SW480 (cell line): ENCODE measurements around the gene SAPCD2.

Experiments
- DNase-seq: peaks from one replicate; pipeline ENCODE4 v3.0.0-alpha.2; 2016; ENCODE audit warnings: low spot score

The SAPCD2 gene

GRCh38 chr9:137080260-137081122, 10.1 kb upstream of the SAPCD2 start:
- DNase-seq: no peak

GRCh38 chr9:137079401-137079787, 9.0 kb upstream of the SAPCD2 start:
- DNase-seq: no peak

DNA sequence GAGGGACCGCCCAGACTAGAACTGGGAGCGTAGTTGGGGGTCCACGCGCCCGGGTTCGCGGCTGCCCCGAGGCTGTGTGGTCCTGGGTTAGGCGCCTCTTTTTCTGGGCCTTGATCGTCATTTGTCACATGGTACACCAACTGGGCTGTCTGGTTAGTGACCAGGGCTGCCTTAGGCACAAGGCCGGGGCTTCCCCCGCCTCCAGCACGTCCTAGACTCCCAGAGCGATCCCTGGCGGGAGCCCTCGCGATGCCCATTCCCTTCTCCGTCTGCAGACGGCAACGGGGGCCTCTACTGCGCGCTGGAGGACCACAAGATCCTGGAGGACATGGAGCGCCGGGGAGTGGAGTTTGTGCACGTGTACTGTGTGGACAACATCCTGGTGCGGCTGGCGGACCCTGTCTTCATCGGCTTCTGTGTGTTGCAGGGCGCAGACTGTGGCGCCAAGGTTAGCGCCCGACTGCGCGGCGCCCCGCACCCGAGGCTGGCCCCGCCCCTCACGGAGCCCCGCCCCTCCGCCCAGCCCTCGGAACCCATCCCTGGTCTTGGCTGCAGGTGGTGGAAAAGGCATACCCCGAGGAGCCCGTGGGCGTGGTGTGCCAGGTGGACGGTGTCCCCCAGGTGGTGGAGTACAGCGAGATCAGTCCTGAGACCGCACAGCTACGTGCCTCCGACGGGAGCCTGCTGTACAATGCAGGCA, 8.5 kb upstream of the SAPCD2 start:
- no peak for DNase-seq

DNA sequence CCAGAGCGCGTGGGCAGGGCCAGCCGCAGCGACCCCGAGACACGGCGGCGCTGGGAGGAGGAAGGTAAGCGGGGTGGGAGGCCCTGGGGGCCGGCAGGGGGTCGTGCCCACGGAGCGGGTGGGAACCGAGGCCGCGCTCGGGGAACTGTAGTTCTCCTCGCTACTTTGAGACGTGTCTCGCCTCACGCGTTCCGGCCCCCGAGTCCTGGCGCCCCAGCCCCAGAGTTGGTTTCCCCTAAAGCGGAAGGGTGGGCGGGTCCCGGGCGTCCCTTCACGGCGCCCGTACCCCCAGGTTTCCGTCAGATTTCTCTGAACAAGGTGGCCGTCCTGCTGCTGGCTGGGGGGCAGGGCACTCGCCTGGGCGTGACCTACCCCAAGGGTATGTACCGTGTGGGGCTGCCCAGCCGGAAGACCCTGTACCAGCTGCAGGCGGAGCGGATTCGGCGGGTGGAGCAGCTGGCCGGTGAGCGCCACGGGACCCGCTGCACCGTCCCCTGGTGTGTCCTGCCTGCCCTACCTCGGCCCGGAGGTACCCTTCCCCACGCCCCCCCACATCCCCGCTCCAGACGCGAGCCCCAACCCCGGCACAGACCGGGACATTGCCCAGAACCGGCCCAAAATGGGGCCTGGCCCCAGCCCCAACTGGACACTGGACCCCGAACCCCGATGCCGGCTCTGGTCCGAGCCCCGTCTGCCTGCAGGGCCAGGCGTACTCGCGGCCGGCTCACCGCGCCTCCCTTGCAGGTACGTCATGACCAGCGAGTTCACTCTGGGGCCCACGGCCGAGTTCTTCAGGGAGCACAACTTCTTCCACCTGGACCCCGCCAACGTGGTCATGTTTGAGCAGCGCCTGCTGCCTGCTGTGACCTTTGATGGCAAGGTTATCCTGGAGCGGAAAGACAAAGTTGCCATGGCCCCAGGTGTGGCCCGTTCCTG, 7.7 kb upstream of the SAPCD2 start:
- DNase-seq: no peak

DNA sequence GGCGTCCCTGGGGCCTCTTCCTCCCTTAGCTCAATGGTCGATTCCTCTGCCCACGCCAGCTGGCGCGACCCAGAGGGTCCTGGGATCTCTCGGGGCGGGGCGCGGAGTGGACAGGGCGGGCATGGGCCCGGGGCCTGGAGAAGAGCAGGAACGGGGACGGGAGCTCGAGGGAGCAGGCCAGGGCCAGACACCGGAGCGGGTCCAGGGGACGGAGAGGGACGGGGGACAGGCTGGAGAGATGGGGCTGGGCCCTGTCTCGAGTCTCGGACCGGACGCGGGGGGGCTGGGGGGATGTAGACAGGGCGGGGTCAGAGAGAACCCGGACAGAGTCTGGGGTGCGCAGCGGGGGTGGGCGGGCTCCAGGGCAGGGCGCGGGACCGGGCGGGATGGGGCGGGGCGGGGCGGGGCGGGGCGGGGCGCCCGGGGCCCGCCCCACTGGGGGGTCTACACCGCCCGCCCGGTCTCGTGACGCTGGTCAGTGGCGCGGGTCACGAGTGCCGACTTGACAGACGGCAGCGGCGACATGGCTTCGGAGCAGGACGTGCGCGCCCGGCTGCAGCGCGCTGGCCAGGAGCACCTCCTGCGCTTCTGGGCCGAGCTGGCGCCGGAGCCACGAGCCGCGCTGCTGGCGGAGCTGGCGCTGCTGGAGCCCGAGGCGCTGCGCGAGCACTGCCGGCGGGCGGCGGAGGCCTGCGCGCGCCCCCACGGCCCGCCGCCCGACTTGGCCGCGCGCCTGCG, 6.8 kb upstream of the SAPCD2 start, which contains the start of gene UAP1L1:
Gene UAP1L1, plus strand, starts transcription at position 508 of the 738 bp plus-strand sequence. Its CDS starts 16 bp downstream, at position 524.
- DNase-seq: peak; percentile 48

GRCh38 chr9:137076636-137077009, 6.3 kb upstream of the SAPCD2 start:
- DNase-seq: no peak

DNA sequence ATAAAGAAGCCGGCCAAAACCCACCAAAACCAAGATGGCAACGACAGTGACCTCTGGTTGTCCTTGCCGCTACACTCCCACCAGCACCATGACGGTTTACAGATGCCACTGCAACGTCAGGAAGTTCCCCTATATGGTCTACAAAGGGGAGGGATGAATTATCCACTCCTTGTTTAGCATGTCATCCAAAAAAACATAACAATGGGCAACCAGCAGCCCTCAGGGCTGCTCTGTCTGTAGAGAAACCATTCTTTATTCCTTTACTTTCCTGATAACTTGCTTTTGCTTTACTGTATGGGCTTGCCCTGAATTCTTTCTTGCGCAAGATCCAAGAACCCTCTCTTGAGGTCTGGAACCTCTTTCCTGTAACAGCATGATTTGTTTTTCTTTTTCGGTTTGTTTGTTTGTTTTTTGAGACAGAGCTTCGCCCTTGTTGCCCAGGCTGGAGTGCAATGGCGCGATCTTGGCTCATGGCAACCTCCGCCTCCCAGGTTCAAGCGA, 5.0 kb upstream of the SAPCD2 start:
- DNase-seq: no peak

DNA sequence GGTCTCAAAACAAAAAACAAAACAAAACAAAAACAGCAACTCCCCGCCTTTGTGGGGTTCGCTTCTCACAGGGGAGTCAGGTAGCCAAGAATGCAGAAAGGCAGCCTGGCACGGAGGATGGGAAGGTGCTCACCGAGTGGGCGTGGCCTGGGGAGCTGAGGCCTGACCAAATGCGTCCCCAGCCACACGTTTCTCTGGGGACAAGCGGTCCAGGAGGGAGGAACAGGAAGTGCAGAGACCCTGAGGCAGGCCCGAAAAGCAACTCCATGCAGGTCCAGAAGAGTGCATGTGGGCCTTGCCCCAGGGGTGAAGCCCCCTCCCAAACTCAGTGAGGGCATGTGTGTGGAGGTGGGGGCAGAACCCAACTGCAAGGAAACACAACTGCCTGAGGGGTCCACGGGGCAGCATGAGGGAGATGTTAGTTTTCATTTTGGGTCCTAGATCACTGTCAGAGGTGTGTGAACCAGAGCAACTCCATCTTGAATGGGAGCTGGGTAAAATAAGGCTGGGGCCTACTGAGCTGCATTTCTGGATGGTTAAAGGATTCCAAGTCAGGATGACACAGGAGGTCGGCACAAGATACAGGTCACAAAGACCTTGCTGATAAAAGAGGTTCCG, 4.4 kb upstream of the SAPCD2 start:
- no peak for DNase-seq

- no peak for DNase-seq
These were observed 3.6 kb upstream of the SAPCD2 start for GRCh38 chr9:137073992-137074399.

DNA sequence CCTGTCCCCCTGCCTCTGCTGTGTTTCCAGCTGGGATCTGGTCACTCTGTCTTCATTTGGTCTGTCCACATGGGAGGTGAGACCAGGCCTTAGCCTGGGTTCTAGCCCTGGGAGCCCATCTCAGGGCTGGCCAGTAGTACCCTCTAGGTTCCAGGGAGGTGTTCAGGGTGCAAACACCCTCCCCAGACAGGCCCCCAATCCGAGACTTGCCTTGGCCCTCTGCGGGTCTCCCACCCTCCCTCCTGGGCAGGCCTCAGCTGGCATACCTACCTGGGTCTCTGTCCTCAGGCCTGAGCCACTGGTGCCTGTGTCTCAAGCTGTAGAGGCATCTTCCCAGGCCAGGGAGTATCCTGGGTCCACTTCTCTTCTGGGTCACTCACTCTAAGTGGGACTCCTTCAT, 925 bp upstream of the SAPCD2 start:
- DNase-seq: no peak

- peak; percentile 72 for DNase-seq
These were observed 534 bp upstream of the SAPCD2 start for GRCh38 chr9:137070906-137071275.

DNA sequence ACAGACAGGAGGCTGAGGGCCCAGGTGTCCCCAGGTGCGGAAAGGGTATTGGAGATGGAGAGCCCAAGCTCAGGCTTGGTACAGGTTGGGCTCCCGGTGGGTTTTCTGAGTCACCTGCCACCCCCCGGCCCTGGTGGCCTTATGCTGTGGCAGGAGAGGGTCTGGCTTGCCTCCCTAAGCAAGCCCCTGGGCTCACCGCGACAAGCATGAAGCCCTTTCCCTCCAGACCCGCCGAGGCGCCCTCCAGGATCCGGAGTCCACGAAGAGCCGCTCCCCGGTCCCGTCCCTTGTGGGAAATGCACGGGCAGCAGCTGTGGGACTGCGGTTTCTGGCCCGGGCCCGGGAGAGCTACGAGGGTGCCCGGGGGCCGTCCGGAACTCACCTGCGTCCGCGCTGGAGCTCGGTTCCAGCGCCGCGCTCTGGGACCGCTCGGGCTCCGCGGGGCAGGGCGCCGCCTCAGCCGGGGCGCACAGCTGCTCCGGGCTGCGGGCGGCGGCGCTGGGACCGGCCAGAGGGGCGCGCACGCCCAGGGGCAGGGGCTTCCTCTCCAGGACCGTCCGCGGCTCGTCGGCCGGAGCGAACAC, 757 bp downstream of the SAPCD2 start:
- no peak for DNase-seq

GRCh38 chr9:137068539-137069507, 1.5 kb downstream of the SAPCD2 start:
- DNase-seq: no peak

DNA sequence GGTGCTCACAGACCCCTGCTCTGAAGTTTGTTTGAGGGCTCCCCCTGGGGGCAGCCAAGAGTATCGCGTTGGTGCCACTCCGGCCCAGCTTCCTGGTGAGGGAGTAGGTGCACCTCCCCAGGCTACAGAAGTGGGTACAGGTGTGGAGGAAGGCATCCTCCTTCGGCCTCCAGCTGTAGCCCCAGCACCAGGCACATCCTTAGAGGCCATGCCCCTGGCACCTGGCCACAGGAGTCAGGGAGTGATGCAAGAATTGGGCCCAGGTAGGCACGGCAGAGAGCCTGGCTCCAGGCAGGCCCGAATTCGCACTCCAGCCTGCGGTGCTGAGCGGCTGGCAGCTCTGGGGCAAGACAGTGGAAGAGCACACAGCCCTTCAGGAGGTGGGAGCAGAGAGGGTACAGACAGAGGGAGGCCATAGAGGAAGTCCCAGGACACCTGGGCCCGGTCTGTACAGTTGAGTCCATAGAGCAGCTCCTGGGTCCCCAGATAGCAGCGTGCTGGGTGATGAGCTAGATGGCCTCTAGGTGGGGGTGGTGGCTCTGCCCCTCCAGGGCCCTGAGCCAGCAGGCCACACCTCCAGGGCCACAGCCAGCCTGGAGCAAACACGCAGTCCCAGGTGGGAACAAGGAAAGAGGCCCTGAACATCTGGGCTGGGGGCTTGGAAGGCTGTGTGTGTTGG, 2.4 kb downstream of the SAPCD2 start:
- DNase-seq: peak; percentile 83

- no peak for DNase-seq
These were observed 4.1 kb downstream of the SAPCD2 start for GRCh38 chr9:137066096-137066861.

DNA sequence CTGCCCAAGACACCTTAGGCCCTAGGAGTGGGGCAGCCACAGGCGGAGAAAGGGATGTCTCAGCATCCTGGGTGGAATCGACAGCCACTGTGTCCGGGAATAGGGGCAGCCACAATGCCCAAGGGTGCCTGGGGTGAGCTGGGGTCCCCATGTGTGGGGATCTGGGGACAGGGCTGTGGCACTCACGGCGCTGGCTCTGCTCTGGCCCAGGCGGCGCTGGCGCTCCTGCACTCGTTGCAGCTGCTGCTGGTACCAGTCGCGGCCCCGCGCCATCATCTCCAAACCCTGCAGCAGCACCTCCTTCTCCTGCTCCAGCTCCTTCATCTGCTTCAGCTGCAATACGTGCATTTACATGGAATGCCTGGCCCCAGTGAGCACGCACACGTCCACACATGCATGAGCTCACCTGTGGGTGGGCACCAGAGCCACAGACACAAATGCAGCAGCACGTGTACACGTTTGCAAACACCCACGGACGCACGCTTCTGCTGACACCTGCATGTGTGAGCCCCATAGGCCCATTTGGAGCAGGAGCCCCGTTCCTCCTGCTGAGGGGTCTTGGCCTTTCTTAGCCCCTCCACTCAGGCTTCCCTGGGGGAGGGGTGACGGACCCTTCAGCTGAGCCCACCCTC, 4.9 kb downstream of the SAPCD2 start:
- DNase-seq: no peak

GRCh38 chr9:137064880-137065164, 5.5 kb downstream of the SAPCD2 start:
- no peak for DNase-seq
